Measurements from ENCODE around the gene TNIP3.
"Not testable (repeated sequence)": the region's sequence is repeated elsewhere in the genome, so short reads cannot be mapped to it uniquely, and the experiment has no call there.

Gene TNIP3

DNA sequence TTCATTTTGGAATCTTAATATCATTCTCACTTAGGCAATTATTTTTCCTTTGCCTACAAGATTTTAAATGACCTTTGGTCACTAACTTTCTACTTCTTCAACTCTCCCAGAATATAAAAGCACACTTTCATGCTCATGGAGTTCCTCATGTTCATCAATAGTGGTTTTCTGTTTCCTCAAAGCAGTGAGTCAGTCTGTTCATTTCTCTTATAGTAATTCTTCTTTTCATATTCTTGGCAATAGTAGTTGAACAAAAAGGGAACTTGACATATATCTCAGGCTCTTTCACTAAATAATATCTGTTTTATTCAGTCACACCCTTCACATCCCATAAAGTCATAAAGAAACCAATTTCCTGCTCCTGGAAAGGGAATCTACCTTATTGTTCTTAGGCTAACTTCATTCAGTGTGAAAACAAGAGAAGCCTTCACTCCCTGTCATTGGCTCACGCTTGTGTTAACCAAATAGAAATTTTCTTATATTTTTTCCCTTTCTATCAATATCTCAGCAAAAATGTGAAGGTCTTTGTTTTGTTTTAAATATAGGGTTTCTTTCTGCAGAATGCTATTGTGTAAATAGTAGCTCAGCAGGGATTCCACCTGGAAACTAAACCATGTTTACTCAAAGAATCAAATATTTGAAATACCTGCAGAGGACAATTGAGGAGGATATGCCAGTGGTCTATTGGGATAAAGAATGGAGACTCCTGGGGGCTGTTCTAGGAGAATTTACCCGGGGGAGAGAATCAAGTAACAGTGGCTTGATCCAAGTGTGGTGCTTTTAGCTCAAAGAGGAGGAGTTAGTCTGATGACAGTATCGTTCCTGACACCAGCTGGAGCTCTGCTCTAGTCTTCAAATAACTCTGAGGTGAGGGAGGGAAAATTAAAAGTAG, 13.4 kb upstream of the TNIP3 start:
- DNase-seq (ENCODE audit: low read depth, low spot score) = no peak

DNA sequence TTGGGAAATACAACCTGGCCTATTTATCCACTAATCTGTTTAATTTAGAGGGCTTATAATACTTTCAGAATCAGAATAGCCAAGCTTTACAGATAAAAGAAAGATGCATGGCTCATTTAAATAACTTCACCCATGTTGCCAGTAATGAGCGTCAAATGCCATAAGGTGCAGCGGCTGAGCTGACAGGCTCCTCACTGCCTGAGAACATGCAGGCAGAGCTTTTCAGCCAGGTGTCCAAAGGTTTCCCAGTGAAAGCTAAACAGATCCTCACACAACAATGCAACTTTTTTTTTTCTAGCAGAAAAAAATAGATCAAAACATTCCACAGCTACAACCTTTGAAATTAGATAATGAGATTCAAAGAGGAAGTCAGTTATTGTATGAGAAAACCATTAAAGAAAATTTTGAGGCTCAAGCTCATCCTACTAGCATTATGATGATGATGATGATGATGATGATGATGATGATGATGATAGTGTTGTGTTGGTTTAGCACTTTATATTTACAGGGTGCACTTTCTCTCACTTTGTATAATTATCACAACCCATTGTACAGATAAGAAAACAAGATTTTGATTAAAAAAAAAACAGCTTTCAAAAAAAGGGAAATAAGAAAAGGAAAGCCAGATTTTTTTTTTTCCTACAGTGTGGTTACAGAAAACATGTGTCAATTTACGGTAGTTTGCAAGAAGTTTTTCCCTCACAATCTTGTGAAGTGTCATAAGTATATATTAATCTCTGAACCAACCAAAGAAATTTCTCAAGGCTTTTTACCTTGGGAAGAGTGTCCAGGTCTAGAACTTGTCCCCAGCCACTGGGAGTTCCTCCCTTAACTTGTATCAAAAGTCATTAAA, 12.2 kb upstream of the TNIP3 start:
- no peak for DNase-seq (ENCODE audit: low read depth, low spot score)

DNA sequence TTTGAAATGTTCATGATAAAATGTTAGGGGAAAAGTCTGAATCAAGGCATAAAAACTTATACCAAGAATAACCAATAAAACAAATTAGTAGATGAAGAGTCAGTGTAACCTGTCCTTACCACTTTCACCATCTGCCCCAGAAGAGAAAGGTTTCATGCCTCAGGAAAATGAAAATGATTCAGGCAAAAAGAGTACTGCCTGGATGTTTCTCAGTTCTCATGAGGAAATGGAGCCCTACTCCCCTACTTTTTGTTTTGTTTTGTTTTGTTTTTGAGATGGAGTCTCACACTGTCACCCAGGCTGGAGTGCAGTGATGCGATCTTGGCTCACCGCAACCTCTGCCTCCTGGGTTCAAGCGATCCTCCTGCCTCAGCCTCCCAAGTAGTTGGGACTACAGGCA, 7.4 kb upstream of the TNIP3 start:
- not testable (repeated sequence) for DNase-seq (ENCODE audit: low read depth, low spot score)

DNA sequence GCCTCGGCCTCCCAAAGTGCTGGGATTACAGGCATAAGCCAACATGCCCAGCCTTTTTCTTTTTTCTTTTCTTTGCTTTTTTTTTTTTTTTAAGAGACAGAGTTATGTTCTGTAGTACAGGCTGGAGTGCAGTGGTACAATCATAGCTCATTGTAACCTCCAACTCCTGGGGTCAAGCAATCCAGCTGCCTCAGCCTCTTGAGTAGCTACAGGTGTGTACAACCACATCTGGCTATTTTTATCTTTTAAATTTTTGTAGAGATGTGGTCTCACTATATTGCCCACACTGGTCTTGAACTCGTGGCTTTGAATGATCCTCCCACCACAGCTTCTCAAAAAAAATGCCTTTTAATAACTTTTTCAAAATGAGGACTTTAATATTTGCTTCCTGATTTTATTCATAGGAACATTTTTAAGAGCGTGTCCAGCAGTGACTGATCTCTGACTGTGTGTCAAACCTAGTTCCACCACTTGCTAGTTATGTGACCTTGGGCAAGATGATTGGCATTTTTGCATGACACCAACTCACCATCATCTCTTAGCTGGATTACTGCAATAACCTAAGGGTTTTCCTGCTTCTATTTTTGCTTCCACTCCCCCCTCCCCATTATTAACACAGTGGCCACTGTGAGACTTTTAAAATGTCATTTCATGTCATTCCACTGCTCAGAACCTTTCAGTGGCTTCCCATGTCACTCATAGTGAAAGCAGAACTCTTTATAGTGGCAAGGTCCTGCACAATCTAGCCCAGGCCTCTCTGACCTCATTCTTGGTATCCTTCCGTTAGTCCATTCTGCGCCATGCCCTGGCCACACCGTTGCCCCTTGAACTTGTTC, 4.5 kb upstream of the TNIP3 start:
- DNase-seq (ENCODE audit: low read depth, low spot score) = no peak

DNA sequence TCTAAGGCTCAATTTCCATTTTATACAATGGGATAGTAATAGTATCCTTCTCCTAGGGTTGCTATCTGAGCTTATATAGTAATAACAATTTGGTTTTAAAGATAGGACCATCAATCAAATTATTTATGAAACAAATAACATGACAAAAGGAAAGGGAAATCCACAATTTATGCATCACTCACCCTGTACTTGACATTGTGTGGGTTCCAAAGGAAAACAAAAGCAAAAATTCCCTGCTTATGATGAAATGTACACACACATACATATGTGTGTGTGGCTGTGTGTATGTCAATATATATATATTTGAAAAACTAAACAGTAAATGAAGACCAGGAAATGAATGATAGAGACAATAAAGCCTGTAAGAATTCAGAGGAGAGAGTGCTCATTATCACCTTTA, 2.9 kb upstream of the TNIP3 start:
- DNase-seq (ENCODE audit: low read depth, low spot score) = no peak

DNA sequence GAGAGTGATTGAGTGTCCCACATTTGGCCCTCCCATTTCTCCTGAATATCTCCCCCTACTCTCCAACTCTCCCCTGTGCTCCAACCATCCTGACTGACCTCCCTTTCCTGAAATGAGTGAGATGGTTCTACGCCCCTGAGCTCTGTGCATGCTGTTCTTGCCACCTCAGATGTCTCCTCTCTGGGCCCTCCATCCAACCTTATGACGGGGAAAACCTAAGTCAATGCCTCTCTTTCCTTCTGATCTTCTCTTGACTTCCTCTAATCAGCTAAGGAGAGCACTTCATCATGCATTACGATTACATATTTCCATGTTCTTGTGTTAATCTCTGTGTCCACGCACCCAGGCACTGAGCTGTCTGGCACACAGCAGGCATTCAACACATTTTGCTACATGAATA, 1.1 kb upstream of the TNIP3 start:
- DNase-seq (ENCODE audit: low read depth, low spot score) = no peak

DNA sequence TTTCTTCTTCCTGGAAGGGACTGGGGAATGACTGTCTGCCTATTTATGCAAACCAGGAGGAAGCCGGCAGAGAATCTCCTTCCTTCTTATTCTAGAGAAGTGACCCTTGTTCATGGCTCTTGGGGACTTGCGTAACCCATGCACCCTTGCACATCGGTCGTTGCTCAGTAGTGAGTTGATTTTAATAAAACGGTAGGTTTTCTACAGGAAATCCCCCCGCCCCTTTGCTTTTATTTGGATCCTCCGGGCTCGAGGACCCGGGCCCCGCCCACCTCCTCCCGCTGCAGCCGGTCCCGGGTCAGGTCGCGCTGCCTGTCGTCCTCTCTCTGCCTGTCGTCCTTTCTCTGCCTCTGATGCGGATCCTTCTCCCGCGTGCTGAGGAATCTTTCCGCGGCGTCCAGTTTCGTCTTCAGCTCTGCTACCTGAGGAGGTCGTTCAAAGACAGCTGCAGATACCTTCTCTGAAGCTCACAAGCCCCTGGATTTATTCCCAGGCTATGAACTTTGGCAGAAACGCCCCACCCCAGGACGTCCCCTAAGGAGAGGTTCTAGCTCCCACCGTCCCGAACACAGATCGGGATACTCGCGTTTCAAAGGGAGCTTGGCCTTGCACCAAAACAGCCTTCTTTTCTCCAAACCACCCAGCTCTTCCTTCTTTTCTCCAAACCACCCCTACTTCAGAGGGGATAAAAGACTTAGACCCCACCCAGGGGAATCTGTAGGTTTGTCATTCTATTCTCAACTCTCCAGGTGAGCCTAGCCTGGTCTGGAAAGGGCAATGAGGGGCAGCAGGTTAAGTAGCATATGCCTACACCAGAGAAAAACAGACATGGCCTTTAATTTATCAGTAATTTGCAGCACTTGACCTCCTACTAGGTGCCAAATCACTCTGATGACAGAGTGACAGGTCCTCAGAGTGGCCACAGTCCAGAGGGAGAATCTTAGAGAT, 7.0 kb downstream of the TNIP3 start:
- no peak for DNase-seq (ENCODE audit: low read depth, low spot score)

DNA sequence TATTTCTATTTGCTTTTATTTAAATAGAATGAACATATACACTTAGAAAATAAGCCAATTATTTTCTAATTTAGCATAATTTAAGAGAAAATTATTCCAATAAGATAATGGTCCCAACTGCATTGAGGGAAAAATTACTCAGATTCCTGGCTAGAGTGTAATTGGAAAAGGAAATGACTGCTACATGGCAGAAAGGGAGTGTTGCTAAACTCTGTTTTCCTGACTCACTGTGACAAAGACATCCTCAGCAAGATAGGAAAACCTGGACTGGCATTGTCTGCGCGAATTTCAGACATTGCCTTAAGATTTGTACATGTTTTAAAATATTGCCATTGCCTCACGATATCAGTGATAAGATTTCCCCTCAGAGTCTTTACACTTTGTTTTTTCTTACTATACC, 8.2 kb downstream of the TNIP3 start:
- DNase-seq (ENCODE audit: low read depth, low spot score) = no peak

DNA sequence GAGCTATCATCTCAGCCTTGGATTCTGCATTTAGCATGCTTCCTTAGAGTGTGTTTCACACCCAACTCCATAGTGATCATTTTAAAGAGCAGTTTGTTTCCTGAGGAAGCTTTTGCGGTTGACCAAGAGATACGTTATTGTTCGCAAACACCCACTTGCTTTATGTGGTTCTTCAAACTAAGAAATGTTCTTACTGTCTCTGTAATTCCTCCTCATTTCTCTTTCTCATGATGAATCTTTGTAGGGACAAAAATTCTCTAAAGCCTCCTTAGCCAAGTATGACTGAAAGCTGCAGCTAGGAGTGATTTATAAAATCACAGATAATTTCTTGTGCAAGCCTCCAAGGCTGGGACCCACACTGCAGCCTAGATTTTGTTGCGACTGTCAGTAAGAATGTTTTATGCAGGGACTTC, 10.0 kb downstream of the TNIP3 start:
- no peak for DNase-seq (ENCODE audit: low read depth, low spot score)

DNA sequence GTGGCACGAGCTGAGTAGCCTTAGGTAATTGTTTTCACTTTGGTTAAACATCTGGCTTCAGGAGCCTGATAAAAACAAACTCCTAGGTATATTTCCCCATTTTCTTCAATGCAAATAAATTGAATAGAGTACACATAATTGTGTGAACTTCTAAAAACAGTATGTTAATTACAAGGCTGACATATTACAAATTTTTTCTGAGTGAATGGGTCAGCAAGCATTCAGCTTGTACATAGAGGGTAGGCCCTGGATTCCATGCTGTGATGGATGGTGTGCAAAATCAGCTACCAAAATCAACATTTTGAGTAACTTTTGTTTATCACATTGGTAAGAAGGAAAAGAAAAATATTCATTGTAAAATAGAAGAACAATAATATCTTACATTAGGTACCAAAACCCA, 12.2 kb downstream of the TNIP3 start:
- no peak for DNase-seq (ENCODE audit: low read depth, low spot score)

DNA sequence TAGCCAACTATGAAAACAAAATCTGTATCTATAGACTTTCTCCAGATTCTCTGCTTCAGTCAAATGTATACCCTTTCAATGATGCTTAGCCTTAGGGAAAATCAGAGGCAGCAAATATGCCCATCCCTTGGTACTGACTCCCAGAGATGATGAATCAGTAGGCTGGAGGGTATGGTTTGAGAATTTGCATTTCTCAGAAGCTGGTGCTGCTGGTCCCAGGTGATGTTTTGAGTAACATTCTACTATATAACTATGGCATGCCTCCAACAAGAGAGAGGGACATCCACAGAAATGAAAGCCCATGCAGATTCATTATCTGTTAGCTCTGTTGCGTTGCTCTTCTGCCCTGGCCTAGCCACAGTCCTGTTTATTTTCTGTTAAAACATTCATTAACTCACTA, 13.6 kb downstream of the TNIP3 start:
- DNase-seq (ENCODE audit: low read depth, low spot score) = no peak

DNA sequence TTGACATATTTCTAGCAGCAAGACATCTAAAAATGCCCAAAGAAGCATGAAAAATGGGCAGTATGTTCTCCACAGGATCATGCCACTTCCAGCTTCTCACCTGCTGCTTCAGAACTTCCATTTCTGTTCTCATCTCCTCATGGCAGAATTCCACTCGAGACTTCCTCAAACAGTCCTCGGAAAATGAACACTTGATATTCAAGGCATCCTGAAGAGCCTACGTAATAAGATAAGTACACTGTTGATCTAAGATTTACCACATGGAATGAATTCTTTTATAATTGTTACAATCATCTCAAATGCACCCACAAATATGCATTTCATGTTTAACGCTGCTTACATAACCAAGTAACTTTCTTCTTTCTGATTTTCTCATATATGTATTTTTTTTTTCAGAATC, 14.1 kb downstream of the TNIP3 start:
- no peak for DNase-seq (ENCODE audit: low read depth, low spot score)

DNA sequence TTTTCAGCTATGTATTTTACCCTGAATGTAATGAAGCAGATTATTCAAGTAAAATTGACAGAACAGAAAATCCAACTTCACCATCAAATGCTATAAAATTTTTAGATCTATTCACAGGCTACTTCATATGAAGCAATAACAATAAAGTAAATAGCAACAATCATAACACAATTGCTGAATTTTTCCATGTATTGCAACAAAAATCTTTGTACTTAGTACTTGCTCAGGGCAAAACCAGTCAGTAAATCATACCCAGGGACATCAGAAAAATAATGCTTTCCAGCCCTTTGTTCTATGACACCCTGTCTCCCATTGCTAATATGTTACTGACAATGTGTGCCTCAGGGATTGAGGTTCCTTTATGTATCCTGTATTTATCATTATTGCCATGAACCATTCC, 15.5 kb downstream of the TNIP3 start:
- no peak for DNase-seq (ENCODE audit: low read depth, low spot score)

DNA sequence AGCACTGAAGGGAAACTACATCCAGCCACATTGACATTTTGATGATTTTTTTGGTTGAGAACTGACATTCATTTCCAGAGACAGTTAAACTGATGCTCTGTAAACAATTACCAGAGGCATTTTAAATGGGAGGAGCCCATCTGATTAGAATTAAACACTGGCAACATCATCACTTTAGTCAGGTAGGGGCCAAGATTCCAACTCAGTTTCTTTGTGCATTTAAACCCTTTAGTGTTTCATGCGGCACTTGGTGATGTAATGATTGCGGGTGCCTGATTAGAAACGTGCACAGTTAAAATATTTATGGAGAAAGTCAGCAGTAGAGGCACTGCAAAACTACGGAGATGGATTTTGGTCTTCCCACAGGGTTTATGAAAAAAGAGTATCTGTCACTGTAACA, 16.1 kb downstream of the TNIP3 start:
- no peak for DNase-seq (ENCODE audit: low read depth, low spot score)

DNA sequence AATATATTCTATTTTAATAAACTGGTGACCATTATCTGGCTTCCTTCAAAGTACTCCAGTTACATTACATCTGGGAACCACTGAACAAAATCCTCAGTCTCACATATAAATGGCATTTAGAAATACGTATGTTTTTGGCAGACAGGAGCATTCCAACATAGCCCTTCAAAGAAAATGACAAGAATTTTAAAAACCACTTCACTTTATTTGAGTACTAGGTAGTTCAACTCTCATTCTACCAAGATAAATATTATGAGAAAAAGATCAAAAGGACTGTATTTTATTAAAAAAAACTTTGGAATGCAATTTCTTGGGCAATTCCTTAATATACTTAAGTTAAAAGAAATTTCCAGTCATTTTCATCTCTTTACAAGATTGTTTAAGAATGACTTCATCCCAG, 17.6 kb downstream of the TNIP3 start:
- DNase-seq (ENCODE audit: low read depth, low spot score) = no peak

DNA sequence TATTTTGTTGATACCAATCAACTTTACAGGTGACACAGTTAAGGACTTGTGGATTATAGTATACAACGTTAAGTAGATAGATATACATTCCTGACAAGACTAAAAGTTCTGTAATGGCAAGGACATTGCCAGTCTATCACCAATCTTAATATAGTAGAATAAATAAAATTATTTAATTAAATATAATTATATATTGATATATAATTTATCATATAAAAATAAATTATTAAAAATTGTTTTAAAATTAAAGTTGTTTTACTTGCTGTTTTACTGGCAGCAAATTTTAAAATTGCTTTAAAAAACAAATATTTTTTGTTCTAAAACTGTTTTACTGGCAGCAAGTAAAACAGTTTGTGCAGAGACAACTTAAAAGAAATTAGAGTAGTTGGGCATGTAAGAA, 18.7 kb downstream of the TNIP3 start:
- DNase-seq (ENCODE audit: low read depth, low spot score) = no peak

DNA sequence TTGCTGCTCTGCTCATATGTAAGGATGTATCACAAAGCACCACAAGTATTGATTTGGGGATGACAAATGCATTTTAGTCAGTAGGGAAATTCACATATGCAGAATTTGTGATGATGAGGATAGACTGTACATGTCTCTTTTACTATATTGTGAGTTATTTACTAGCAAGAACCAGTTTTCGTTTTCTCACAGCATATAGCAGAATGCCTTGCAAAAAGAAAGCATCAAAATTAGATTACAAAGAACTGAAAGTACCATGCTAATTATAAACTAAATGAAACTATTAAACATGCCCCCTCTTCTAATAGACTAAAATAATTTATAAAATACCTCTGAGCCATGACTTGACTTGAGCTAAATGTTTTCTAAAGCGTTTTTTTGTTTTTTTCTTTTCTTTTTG, 20.1 kb downstream of the TNIP3 start:
- no peak for DNase-seq (ENCODE audit: low read depth, low spot score)

DNA sequence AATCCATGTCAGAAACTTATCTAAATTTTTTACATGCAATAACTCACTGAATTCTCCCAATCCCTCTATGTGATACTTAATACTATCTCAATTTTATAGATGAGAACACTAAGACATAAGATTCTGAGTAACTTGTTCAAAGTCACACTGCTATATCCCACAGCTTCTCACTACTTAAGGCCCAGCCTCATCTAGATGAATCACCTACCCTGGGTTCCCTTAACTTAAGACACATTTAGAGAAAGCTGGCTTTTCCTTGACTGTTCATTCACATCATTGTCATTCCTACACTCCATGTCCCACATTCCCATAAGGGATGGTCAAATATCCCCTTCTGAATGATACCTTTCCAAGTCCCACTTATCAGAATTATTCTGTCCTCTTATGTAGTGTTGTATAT, 21.0 kb downstream of the TNIP3 start:
- no peak for DNase-seq (ENCODE audit: low read depth, low spot score)

DNA sequence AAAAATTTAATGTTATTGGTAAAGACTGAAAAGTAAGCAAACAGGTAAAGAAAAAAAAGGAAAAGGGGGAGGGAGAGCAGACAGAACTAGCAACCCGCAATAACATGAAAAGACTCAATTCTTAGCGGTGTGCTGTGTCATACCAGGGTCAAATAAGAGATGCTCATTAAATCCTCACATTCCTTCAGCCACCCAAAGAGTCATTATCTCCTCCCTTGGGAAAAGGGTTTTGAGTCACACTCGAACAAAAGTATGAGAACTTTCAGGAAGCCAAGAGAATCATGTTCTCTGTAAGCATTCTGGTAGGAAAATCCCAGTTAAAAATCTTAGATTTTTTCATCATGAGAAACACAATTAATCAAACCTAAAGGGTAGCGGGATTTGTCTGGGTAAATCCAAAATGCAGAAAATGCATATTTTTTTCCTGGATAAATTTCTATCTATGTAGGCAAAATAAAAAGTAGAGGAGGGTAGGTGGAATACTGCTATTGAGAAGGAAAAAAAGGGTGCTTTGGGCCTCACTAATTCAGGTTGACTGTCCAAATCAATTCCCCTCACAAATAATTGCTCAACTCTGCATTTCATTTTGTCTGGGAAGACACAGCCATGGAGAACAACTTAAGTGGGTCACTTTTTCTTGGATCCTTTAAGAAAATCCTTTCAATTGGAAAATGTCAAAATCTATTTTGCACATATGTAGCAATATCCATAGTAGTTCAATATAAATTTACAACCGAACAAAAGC, 23.2 kb downstream of the TNIP3 start:
- DNase-seq (ENCODE audit: low read depth, low spot score) = no peak

DNA sequence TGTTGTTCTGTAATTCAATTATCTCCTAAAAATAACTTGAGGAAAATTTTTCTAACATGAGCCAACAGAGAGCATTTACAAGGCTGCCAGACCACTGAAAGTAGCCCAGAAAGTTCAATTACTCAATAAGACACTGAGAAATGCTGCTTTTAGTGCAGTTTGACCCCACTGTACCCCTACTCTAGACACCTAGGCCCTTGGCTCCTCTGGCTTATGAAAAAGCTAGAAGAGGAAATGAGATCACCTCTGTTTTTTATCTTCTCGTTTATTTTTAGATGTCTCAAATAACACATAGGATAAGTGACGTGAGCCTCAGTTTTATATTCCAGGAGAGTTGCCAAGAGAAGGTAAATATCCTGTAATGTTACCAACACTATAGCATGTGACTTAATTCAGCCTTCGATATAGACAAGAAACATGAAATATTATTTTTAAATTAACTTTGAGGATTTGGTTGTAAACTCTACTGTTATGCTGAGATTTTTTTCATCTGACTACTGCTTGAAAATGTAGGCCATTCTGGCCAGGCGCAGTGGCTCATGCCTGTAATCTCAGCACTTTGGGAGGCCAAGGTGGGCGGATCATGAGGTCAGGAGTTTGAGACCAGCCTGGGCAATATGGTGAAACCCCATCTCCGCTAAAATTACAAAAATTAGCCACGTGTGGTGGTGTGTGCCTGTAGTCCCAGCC, 24.4 kb downstream of the TNIP3 start:
- no peak for DNase-seq (ENCODE audit: low read depth, low spot score)

Measured in smooth muscle cell of the brain vasculature (primary cell).